Limb (tissue), 2 donors: ENCODE measurements around the gene CALML6.
A peak's percentile ranks its signal among the peaks of the same experiment; 100 is the strongest.
"Not testable (repeated sequence)": the region's sequence is repeated elsewhere in the genome, so short reads cannot be mapped to it uniquely, and the experiment has no call there.

ENCODE experiments used
- DNase-seq, 2 donors: peaks; one replicate each; pipeline ENCODE4 v3.0.0-alpha.2; 2016; ENCODE audit errors: extremely low spot score in 2 of 2

The CALML6 gene

DNA sequence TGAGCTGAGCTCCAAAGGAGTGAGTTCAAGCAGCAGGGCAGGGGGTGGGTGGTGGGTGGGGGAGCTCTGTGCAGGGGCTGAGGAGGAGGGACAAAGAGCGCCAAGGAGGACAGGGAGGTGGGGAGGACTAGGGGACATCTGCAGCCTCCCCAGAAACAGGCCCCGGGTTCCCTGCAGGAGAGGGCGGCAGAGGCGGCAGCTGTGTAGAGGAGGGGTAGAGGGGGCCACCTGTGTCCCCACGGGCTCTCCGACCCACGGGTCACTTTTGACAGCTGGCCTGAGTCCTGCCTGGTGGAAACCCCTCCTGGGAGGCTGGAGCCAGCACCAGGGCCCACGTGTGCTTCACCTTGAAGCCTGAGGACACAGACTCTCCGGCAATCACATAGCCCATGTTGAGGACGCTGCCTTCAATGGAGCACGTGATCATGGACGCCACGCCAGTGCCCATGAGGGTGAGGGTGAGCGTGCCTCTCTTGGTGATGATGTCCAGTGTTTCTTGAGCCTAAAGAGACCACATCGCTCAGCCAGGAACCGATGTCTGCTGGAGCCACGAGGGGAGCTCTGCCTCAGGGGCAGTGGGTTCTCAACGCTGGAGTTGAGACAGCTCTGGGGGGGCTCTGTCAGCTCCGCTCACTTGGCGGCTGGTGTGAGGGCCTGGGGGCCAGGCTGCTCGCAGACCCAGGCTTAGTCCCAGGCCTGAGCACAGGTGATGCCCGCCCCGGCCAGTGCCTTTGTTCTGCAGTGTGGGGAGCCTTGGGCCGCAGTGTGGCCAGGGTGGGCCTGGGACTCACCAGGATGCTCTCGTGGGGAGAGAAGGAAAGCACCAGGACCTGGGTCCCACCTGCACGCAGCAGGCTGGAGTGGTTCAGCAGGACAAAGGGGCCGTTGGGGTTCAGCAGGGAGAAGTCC lies 10.6 kb downstream of the CALML6 start:
- DNase-seq = peak in 1 of 2 donors; percentile 24

DNA sequence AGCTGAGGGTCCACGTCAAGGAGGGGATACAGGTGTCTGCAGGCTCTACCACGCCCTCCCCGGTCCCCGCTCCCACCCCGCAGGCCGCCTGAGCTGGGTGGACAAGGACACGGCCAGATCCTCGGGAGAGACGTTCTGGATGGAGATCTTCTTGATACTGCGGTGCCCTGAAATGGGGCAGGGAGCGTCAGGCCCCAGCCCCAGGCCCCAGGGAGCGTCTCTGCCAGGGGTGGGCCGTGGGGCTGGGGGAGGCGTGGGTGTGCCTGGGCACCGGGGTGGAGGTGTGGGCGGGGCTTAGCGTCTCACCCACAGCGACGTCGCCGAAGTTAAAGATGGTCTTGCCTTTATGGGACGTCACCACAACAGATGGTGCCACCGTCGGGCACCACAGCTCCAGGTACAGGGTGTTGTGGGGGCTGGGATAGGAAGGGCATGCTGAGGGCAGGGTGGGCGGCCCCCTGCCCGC lies 11.3 kb downstream of the CALML6 start:
- DNase-seq = no peak

- no peak for DNase-seq
Observed at GRCh38 chr1:1926886-1927660, 12.0 kb downstream of the CALML6 start.

- DNase-seq = no peak
Observed at GRCh38 chr1:1927751-1928150, 12.7 kb downstream of the CALML6 start.

GRCh38 chr1:1928231-1929101 lies 13.4 kb downstream of the CALML6 start:
- no peak for DNase-seq

DNA sequence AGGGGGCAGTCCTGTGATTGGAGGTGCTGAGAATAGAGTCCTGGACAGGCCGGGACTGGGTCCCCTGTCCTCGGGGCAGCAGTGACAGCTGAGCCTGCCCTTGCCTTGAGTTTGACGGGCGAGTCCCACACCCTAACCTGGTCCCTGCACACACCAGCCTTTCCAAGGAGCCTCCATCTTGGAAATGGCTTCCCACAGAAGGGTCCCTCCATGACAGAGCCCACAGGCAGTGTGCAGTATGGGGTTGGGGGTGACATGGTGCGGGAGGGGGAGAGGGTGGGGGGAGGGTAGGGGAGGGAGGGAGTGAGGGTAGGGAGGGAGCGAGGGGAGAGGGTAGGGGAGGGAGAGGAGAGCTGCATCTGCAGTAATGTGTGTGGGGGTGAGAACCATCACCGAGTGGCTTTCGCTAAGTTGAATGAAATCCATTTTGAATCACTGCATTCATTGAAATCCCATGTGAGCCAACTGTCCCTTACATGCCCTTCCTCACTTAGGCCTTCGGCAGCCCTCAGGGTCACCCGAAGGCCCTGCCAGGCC lies 14.1 kb downstream of the CALML6 start:
- DNase-seq = no peak

DNA sequence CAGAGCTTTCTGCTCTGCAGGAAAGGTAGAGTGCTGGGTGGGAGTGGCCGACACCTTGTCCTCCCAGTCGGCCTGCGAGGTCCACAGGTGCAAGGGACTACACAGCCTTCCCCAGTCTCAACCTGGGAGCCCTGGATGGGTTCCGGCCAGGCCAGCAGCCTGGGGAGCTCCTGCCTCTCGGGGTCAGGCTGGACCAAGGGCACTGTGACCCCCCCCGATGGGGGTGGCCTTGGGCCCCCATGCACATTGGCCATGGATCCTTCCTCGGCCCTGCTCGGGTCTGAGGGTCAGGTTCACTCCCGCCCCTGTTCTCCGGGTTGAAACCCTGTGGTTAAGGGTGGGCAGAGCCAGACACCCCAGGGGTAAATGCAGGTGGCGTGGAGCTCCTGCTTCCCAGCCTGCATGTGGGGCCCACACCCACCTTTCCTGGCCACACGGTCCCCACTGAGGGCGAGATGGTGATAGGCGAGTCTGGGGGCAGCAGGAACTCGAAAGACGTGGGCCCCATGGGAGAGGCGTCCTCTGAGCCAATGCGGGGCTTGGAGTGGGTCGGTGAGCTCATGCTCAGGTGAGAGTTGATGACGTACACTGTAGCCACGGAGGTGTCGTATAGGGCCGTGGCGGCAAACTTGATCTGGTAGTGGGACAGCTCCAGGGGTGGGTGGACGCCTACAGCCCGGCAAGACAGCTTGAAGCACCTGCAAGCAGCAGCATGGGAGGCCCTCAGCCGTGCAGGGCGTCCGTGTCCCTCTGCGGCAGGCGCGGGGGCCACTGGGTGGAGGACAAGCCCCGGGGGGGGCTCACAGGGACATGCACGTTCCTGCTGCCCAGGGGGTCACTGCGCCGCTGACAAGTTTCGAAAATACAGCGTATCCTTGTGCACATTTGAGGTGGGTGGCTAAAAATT lies 14.8 kb downstream of the CALML6 start:
- no peak for DNase-seq

GRCh38 chr1:1934848-1935247 lies 19.8 kb downstream of the CALML6 start:
- DNase-seq = not testable (repeated sequence)

DNA sequence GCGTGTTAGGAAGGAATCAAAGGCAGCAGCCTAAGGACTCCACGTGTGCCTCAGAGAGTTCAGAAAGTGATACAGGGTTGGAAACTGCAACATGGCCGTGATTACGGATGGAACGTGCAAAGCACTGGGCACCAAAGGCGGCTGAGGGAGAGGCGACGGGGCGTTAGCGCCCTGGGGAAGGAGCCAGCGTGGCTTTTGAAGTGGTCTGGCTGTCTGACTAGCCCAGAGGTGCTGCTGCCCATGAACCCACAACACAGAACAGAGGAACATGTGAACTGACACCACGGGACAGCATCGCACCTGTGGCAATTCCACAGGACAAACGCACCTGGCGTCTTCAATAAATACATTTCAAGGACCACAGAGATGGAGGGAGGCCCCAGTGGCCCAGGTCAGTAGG lies 22.0 kb downstream of the CALML6 start:
- DNase-seq = no peak

- no peak for DNase-seq
Observed at GRCh38 chr1:1937549-1938275, 22.7 kb downstream of the CALML6 start.

DNA sequence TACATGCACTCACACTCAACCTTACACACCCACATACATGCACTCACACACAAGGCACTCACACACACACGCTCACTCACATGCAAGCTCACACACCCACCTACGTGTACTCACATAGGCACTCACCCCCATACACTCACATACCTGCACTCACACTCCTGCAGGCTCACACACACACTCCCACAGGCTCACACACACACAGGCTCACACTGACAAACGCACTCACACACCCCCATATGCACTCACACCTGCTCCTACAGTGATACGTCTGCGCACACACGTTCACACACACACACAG lies 23.2 kb downstream of the CALML6 start:
- no peak for DNase-seq

DNA sequence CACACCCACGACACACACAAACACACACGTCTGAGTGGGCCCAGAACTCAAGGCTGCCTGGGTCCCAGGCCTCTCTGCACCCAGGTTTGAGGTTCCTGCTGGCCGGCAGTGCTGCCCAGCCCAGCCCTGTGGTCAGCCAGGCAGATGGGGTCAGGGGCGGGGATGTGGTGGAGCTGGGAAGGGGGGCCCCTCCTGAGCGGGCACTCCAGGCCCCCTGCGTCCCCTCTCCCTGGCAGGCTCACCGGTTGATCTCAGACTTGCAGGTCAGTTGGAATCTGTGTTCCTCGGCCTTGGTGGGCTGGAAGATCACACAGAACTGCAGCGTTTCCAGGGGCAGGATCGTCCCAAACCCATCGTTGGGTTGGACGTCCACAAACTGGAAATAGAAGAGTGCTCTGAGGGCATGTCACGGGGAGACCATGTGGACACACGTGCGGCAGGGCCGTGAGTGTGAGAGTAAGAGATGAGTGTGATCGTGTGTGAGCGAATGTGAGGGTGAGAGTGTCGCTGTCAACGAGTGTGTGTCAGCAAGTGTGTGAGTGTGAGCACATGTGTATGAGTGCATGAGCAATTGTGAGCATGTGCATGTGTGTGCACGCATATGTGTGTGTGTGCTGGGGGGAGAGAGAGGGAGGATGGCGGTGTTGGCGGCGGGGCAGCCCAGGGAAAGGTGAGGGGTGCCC lies 23.7 kb downstream of the CALML6 start:
- no peak for DNase-seq

- no peak for DNase-seq
Observed at GRCh38 chr1:1939296-1940122, 24.4 kb downstream of the CALML6 start.

DNA sequence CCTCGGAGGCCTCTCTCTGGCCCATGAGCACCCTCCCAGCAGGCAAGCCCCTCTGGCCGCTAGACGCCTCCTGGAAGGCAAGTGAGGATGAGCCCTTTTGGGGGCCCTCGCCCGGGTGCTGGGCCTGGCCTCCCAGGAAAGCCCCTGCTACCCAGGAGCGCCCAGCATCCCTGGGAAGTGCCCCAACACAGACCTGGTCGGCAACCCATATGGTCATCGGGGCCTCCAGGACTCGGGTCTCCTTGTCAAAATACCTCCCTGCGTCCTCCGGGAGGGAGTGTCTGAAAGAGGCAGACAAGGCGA lies 25.0 kb downstream of the CALML6 start:
- DNase-seq = no peak

- no peak for DNase-seq
Observed at GRCh38 chr1:1941211-1941841, 26.3 kb downstream of the CALML6 start.

GRCh38 chr1:1941868-1942752 lies 27.1 kb downstream of the CALML6 start:
- DNase-seq = no peak
